GM18498 (cell line): ENCODE measurements around the gene MOB1B.
"Not testable (repeated sequence)": the region's sequence is repeated elsewhere in the genome, so short reads cannot be mapped to it uniquely, and the experiment has no call there.

Experiments
- ATAC-seq: cut with Tn5 transposase; IDR thresholded peaks from one replicate; pipeline ENCODE4 v1.9.1; 2021; ENCODE audit warnings: mild to moderate bottlenecking, moderate library complexity; ENCODE audit not compliant: unreplicated experiment

Gene MOB1B

GRCh38 chr4:70901984-70902576 is at the start of gene MOB1B:
MOB1B (plus strand) TSS chr4:70902369; CDS start chr4:70902537, 168 bp downstream.
- peak; percentile 95 for ATAC-seq

GRCh38 chr4:70855464-70855863 is 46.7 kb upstream of the MOB1B start:
- no peak for ATAC-seq

- no peak for ATAC-seq
Measured at GRCh38 chr4:70858454-70858853, 43.7 kb upstream of the MOB1B start.

- no peak for ATAC-seq
Measured at GRCh38 chr4:70859066-70859465, 43.1 kb upstream of the MOB1B start.

GRCh38 chr4:70863099-70863790 is 38.9 kb upstream of the MOB1B start:
- ATAC-seq: peak; percentile 67

GRCh38 chr4:70868778-70869177 is 33.4 kb upstream of the MOB1B start:
- ATAC-seq: no peak

- ATAC-seq: no peak
Measured at GRCh38 chr4:70873216-70873615, 29.0 kb upstream of the MOB1B start.

GRCh38 chr4:70874268-70875156 is 27.7 kb upstream of the MOB1B start:
- peak; percentile 60 for ATAC-seq

- ATAC-seq: no peak
Measured at GRCh38 chr4:70877556-70877955, 24.6 kb upstream of the MOB1B start.

GRCh38 chr4:70880739-70881138 is 21.4 kb upstream of the MOB1B start:
- ATAC-seq: no peak

- no peak for ATAC-seq
Measured at GRCh38 chr4:70885174-70885573, 17.0 kb upstream of the MOB1B start.

GRCh38 chr4:70892086-70892769 is 9.9 kb upstream of the MOB1B start:
- no peak for ATAC-seq

GRCh38 chr4:70893790-70894189 is 8.4 kb upstream of the MOB1B start:
- no peak for ATAC-seq

GRCh38 chr4:70895405-70895804 is 6.8 kb upstream of the MOB1B start:
- no peak for ATAC-seq

GRCh38 chr4:70895811-70896491 is 6.2 kb upstream of the MOB1B start:
- no peak for ATAC-seq

GRCh38 chr4:70898581-70898980 is 3.6 kb upstream of the MOB1B start:
- not testable (repeated sequence) for ATAC-seq

- ATAC-seq: no peak
Measured at GRCh38 chr4:70901607-70901983, 574 bp upstream of the MOB1B start.

- ATAC-seq: peak; percentile 57
Measured at GRCh38 chr4:70902577-70903290, 565 bp downstream of the MOB1B start.

- ATAC-seq: no peak
Measured at GRCh38 chr4:70903291-70903603, 1.1 kb downstream of the MOB1B start.

- no peak for ATAC-seq
Measured at GRCh38 chr4:70908993-70909556, 6.9 kb downstream of the MOB1B start.
